CD4-positive, alpha-beta T cell treated with Interleukin-21 for 1 hour (primary cell): ENCODE data around the gene LSG1.
A peak's percentile ranks its signal among the peaks of the same experiment; 100 is the strongest.
"Not testable (repeated sequence)": the region's sequence is repeated elsewhere in the genome, so short reads cannot be mapped to it uniquely, and the experiment has no call there.

Source experiments
- DNase-seq: peaks from one replicate; pipeline ENCODE4 v3.0.0-alpha.2; 2020

The LSG1 gene

DNA sequence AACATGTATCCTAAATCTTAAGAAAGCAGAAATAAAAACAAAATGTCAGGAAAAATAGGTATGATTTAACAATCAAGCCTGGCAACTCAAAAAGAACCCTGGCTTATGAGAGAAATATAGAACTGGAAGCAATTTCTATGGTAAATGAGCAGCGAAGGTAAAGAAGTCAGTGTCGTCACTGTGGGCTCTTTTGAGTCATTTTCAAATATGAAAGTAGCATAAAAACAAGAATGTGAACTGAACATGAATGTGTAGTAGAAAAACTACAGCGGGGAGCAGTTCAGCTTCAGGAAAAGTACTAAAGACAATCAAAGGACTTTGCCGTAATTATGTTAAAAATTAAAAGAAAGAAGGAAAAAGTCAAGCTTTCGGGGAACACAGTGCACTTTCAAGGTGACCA is 17.5 kb downstream of the LSG1 start:
- DNase-seq: no peak

DNA sequence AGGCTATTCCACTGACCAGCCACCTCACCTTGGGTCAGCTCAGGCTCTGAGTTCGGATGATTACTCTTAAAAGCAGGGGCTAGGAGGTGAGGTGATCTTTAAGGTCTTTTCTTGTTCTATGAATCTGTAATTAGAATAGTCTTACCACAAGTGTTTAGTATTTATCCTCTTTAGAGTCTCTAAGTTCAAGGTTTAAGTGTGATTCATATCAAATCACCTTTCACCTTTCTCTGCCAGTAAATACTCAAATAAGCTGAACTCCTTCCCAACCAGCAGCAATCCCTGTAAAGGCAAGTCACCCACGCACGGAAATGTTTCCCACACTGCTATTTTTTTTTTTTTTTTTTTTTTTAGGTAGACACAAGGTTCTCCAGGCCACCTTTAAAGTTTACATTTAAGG is 24.2 kb downstream of the LSG1 start:
- DNase-seq: no peak

DNA sequence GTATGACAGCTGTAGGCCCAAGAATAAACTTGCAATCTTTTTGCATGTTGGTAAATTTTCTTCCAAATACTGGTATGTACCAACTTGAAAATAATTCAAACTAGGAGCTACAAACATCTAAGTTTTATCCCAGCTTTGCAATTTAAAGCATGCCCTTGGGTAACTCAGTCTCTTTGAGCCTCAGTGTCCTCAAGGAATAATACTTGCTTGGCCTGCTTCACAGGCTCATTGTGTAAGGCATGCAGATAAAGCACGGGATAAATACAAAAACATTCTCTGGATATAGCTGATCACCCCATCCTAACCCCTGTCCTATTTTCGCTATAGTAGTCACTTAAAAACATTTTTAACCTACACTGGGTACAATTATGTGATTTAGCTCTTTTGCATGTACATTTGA is 29.2 kb downstream of the LSG1 start:
- no peak for DNase-seq

- peak; percentile 35 for DNase-seq
Measured at GRCh38 chr3:194640829-194641228, 31.2 kb downstream of the LSG1 start.

DNA sequence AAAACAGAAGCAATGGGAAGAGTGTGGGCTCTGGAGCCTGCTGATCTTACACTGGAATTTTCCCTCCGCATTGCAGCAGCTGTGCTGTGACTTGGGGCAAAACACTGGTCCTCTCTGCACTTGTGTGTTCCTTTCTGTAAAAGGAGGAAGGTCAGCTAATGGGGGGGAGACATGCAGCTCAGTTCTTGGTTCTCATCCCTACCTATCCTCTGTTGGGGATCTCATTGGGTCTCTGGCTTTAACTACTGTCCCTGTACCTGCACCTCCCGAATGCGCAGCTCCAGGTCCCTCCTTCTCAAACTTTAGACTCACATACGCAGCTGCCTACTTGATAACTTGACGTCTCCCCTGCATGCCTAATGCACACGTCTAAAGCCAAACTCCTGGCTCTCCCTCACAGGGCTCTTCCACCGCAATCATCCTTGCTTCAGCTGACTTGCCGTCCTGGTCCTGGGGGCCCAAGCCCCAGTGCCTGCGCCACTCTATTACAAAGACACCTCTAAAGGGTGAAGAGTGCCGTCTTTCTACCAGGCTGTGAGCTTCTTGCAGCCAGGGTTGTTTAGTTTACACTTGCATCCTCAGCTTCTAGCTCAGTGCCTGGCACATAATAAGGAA is 32.9 kb downstream of the LSG1 start:
- DNase-seq: no peak

GRCh38 chr3:194637541-194638400 is 34.2 kb downstream of the LSG1 start:
- DNase-seq: no peak

DNA sequence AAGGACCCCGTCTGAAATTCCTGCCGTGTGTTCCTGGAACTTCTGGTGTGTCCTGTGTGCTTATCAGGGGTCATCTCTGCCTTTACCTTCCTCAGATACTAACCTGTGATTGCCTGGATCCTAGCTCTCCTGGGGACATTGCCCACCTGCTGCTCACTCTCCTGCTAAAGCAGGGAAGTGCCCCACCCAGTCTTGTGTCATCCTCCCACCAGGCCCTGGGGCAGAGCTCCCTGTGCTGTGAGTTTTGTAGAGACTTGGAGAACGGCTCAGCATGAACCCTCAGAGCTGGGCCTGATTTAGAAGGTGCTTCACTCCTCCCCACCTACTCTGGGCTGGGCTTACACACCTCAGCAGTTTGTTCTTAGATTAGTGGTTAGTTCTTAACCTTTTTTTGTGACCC is 34.9 kb downstream of the LSG1 start:
- DNase-seq: no peak

DNA sequence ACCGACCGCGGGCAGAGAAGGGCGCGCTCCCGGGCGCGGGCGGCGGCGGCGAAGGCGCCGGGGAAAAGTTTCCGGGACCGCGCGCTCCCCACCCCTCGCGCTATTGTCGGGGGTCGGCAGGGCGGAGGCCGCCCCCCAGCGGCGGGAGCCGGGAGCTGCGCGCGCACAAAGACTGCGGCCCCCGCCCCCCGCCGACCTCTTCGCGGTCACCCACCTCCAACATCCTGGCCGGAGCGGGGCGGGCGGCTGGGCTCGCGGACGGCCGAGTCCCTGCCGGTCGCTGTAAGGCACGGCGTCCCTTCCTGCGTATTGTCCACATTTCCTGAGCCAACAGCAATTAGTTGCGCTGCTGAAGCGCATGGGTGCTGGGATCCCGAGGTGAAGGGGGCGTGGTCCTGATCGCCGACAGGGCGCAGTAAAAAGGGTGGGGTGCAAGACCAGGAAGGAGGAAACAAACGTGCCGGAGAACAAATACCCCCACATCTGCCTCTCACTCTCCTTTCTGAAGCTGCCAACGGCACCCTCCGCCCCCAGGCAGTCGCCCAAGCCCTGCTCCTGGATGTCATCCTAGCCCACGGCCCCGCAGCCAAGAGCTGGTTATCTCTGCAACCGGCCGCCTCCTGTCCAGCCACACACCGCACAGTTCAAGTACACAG is 38.5 kb downstream of the LSG1 start, which contains the start of gene TMEM44:
Gene TMEM44, minus strand, starts transcription at position 71 of the 656 bp plus-strand sequence. CDS start 204 bp downstream, outside the sequence.
- DNase-seq: peak; percentile 60

DNA sequence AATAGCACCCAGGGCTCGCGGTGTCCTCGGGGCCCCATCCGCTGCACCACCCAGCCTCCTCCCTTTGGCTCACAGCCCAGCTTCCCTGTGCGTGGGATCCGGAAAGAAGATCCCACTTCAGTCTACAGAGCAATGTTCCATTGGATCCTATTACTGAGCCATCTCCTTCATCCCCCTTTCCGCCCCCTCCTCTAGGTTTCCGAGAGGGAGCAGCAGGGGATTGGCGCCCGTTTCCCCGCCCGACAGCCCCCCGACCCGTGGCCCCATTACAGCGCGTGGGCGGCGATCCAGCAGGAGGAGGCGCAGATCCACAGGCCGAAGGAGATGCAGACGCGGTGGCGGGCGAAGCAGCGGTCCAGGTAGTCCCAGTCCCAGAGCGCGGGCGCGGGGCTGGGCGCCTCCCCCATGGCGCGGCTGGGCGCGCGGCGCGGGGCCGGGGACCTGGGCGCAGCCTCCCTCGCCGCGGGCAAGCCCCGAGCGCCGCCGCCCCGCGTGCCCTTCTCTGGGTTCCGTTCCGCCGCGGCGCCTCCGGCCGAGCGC is 39.1 kb downstream of the LSG1 start:
- no peak for DNase-seq

- DNase-seq: no peak
Measured at GRCh38 chr3:194632226-194632808, 39.7 kb downstream of the LSG1 start.

- no peak for DNase-seq
Measured at GRCh38 chr3:194631696-194632095, 40.3 kb downstream of the LSG1 start.

DNA sequence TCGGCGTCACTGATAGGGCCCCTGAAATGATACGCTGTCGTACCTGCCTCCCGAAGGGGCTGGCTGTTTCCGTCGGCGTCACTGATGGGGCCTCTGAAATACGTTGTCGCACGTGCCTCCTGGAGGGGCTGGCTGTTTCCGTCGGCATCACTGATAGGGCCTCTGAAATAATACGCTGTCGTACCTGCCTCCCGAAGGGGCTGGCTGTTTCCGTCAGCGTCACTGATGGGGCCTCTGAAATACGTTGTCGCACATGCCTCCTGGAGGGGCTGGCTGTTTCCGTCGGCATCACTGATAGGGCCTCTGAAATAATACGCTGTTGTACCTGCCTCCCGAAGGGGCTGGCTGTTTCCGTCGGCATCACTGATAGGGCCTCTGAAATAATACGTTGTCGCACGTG is 41.3 kb downstream of the LSG1 start:
- not testable (repeated sequence) for DNase-seq

DNA sequence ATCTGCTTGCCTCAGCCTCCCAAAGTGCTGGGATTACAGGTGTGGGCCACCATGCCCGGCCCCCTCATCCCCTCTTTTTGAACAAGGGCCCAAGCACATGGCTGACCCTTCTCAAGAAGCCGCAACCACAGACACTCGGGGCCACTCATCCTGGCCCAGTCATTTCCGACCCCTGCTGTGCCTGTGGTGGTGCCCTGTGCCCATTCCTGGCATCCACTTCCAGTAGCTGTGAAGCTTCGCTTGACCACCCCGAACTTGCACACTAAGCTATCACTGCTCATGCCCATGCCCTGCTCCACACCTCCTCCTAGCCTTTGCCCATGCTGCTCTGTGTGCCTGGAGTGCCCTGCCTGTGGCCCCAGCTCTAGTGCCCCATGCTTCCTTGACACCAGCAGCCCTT is 47.0 kb downstream of the LSG1 start:
- DNase-seq: no peak

DNA sequence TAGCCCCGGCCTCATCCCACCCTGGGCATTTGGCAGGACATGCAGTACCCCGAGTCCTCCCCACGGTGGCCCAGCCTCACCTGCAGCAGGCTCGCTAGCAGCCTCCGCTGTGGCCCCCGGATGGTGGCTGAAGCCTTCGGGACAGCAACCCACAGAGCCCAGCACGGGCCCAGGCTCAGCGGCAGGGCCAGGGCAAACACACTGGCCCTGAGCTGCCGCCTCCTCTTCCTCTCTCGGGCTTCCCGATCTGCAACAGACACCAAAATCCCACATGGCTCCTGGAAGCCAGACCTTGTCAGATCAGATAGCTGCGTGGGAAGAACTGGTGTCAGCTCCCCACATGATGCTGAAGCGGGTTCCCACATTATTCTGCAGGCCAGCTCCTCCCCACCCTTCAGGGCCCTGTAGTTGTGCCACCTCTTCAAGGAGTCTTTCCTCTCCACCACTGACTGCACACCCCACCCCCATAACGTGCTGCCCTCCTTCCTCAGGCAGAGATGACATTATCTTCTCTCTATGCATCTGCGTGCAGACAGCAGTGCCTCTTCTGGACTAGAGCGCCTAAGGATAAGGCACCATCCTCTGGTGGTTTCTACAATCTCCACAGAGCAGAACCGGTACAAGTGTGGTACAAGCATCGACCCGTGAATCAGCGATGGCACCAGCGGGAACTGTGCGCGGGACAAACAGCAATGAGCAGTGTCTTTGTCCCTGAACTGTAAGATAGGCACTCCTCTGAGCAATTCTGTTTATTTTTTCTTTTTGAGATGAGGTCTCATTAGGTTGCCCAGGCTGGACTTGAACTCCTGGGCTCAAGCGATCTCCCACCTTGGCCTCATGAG is 48.3 kb downstream of the LSG1 start:
- no peak for DNase-seq

DNA sequence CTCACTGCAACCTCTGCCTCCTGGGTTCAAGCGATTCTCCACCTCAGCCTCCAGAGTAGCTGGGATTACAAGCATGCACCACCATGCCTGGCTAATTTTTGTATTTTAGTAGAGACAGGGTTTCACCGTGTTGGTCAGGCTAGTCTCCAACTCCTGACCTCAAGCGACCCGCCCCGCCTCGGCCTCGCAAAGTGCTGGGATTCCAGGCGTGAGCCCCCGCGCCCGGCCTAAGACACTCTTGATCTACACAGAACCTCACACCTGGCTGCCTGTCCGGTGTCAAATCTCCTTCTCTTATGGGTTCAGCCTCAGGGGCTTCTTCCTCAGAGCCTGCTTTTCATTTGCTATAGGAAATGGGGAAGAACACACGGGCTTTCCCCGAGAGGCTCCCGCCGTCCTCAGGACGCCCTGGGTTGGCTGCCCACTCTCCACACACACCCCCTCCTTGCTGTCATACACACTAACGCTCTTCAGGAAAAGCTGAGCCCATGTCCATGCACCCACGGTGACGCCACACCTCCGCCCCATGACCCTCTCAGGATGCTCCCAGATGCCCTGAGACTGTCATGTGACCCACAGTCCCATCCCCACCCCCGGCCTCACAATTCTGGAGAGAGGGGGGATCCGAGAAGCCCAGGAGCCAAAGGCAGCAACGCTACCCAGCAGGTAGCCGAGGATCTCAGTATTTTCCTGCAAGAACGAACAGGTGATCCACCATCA is 49.2 kb downstream of the LSG1 start:
- DNase-seq: no peak

DNA sequence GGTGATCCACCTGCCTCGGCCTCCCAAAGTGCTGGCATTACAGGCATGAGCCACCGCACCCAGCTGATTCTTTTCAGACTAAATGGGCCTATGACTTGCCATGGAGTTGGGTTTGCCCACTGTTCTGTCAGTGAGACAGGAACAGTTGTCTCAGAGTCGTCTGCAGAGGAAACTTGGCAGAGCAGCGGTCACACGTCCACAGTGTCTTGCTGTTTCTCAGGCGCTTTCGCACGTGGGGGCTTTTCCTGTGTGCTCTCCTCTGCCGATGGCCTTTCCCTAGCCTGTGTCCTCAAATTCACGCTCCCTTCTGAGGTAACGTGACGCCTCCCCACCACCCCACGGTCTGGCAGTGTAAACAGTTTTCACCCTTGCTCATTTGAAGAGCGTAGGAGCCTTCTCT is 50.0 kb downstream of the LSG1 start:
- DNase-seq: no peak

- DNase-seq: no peak
Measured at GRCh38 chr3:194620196-194620595, 51.8 kb downstream of the LSG1 start.

DNA sequence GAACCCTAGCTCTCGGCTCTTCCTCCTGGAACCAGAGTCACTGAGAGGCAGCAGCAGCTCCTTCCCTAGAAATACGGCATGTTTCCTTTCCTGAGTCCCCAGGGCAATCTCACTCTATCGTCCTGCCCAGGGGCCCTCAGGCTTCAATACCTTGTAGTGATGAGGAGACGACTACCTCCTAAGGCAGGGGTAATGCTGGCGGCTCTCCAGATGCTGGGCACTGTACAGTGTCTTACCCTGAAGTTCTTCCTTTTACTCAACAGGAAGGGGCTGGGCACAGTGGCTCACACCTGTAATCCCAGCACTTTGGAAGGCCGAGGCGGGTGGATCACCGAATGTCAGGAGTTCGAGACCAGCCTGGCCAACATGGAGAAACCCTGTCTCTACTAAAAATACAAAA is 52.2 kb downstream of the LSG1 start:
- no peak for DNase-seq

DNA sequence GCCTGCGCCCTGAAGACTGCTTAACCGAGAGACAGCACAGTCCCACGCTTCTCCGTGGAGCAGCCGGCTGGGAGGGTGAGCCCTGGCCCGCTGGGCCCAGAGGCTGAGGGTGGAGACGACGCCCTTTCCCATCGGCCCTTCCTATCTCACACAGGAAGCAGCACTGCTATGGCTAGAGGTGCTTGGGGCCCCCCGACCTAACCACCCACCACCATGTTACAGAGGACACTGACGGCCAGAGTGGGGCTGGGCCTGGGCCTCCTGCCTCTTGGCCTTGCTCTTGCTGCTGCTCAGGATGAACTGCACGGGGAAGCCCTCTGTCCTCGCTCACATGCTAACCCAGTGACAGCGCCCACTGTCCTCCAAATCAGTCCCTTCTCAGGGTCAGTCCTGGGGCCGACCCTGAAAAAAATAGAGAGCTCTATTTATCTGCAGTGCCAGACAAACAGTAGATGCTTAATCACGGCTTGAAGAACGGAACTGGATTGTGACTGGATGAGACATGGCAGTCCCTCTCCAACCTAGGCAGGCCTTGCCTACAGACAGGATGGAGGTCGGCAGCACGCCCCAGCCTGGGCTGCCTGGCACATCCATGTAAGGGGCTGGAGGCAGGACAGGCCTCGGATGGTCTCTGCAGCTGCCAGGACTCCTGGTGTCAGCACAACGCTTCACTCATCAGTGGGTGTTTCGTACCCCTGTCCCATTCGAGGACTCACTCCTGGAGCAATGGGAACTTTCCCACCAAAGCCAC is 53.0 kb downstream of the LSG1 start:
- no peak for DNase-seq

- no peak for DNase-seq
Measured at GRCh38 chr3:194617827-194618226, 54.2 kb downstream of the LSG1 start.

- DNase-seq: no peak
Measured at GRCh38 chr3:194617143-194617671, 54.8 kb downstream of the LSG1 start.
